Hindlimb muscle (tissue), 1 donor: ENCODE measurements around the gene MID1. TPM values are rescaled to one million over a fixed set of nuclear protein-coding genes. Genes with fewer than 3 reads are reported as not detected.

Experiments used
- DNase-seq: peaks from one replicate; pipeline ENCODE4 v3.0.0-alpha.2; 2013
- polyA plus RNA-seq: library from polyadenylated mRNA; unstranded; fragments of 120-200 nt; gene quantifications from one replicate; pipeline ENCODE4 v1.2.1, GENCODE V29; 2013; ENCODE audit not compliant: insufficient read length

MID1 gene
- polyA plus RNA-seq, 1 donor = 16.4 TPM

DNA sequence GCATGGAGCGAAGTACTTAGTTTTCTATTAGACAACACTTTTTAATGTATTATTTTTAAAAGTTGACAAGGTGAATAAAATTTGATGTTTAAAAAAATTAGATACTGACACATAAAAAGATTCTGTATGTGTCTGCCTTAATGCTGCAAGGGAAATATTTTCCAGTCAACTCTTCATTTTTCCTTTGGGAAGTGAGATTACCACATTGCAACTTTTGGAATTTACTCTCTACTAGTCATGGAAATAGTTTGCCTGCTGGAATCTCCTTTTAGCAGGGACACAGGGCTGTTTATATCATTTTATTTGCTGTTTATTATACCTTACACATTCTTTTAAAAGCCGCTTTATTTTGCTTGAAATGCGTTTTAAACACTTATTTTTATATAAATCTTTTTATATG is 135.1 kb downstream of the MID1 start:
- DNase-seq = no peak

DNA sequence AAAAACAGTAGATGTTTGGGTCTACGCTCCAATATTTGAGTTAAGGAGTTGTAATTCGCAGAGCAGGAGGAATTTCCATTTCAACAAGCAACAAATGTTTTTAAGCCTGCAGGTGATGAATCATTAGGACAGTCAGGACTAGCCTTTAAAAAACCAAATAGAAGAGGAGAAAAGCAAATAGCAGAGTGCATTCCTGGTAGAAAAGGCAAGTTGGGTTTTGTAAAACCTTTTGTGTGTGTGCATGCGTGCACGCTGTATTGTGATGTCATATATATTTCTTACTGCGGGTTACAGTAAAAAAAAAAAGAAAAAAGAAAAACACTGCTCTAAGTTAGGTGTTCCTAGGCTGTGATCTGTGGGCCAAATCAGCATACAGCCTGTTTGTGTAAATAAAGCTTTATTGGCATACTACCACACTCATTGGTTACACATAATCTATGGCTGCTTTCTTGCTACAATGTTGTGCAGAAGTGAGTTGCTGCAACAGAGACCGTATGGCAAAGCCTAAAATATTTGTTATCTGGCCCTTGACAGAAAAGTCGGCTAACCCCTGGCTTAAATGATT is 135.6 kb downstream of the MID1 start:
- no peak for DNase-seq

DNA sequence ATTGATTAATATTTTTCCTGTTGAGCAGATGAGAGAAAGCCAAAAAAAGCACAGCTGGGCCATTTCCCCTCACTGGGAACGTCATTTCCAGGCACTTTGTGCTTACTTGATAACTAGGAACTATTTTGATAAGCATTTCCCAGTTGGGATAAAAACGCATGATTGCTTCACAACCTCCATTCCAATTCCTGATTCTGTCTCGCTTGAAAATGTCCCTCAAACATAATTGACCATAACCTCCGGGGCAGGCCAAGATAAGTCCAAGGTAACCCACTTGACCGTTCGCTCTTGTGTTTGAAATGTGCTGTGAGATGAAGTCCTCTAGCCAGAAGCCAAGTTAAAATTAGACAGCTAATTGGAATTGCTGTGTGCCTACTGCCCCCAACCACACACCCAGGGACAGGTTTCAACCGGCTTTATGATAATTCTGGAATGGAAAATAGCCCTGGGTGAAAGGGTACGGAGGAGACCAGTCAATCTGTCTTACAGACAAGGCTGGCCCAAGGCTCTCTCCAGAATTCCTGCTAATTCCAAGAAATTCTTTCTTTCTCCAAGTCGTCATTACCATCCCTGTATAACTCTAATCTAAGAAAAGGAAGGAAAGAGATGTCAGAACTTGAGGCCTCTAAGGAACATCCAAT is 137.1 kb downstream of the MID1 start:
- DNase-seq = no peak

DNA sequence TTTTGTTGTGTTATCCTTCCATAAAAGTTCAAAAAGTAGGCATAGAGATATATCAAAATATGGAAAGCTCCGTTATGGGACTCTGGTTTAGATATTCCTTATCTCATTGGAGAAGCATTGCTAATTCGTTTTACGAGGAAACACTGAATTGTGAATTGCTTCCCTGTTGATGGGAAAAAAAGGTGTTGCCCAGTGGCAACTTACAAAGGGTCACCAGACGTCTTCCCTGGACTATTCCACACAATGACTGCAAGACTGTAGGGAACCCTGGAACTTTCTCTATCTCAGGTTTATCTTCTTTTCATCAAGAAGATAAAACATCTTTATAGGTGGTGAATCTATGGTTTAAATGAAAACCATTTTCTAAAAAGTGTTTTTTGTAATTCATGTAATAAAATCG is 137.7 kb downstream of the MID1 start:
- no peak for DNase-seq

DNA sequence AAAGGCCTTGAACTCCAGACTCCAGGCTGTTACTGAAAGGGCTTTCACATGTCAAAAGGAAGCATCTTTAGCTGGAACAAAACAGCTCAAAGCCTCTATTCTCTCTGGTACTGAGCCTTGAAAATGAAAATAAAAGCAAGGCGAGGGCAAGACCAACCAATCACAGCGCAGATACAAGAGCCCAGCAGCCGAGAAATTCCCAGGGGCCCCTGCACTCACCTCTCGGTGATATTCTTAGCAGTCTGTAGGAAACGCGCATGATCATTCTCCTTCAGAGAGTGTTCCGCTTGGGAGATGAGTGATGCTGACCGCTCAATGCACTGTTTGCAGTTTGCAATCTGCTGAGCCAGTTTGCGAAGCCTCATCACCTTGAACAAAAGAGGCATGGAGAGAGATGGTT is 138.1 kb downstream of the MID1 start:
- DNase-seq = no peak

DNA sequence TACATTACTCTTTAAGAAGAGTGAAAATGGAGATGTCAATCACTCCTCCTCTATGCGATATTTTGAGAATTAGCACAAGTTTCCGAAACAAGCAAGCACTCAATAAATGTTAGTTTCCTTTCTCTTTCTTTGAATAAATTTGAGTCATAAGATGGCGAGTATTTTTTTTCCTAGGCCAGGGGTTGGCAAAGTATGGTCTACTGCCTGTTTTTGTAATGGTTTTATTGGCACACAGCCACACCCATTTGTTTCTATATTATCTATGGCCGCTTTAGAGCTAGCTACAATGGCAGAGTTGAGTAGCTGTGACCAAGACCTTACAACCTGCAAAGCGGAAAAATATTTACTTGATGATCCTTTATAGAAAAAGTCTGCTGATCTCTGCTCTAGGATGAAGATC is 139.5 kb downstream of the MID1 start:
- no peak for DNase-seq

DNA sequence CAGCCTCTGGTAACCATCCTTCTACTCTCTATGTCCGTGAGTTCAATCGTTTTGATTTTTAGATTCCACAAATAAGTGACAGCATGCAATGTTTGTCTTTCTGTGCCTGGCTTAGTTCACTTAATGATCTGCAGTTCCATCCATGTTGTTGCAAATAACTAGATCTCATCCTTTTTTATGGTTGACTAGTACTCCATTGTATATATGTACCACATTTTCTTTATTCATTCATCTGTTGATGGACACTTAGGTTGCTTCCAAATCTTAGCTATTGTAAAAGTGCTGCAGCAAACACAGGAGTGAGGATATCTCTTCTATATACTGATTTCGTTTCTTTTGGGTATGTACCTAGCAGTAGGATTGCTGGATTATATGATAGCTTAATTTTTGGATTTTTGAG is 140.9 kb downstream of the MID1 start:
- no peak for DNase-seq

DNA sequence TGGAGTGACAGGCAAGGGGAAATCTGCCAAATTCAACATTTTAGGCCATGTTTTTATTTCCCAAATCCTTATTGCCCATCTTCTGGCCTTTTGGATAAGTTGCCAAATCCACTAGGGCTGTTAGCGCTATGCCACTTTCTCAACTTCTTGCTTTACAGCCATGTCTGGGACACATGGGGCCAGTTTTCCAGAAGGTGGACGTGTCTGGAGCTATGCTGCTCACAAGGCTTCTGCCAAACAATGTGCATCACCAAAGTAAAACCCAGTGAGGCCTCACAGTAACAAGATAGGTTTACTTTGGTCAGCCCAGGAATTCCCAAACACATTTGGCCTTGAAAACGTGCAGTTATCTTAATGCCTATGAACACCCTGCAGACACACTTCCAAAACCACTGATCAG is 142.9 kb downstream of the MID1 start:
- DNase-seq = no peak

DNA sequence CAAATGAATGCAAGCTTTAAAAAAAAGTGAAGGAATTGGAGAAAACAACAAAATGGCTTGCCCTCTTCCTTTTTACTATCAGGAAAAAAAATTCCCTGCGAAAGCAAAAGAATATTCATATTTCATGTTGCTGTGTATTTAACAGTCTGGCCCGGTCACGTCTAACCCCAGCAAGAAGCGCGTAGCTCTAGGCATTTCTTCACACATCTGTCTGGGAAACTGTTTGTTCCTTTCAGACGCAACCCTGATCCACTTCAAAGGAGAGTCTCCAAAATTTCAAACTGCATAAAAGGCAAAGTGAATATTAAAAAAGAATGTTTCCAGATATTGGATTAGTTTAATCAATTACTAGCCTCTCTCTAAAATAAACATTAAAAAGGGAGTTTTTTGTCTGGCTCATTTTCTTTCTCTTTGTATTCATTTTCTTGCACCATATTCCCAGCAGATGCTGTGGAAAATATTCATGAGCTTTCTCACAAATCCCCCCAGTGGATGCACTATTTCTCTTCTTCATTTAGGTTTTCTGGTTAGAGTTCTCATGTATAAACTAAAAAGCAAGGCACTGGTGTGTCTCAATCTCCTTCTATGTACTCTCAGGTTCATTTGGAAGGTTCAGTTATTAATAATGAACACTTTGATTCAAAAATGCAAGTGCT is 145.3 kb downstream of the MID1 start:
- DNase-seq = no peak

DNA sequence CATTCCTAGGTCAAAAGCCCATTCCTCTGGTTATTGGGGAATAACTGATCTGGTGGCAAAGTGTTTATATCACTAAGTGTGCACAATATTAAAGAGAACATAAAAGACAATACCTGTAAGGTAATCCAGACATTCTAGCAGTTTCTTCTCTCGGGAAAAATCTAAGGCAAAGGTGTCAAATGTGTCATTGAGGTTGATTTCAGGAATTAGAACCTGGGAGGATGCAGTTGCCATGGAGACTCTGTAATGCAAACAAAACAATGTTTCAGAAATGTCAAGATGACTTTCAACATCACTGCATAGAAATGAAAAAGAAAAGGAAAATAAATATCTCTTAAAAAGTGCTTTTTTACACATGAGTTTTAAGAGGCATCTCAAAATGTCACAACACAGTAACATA is 145.9 kb downstream of the MID1 start:
- no peak for DNase-seq

DNA sequence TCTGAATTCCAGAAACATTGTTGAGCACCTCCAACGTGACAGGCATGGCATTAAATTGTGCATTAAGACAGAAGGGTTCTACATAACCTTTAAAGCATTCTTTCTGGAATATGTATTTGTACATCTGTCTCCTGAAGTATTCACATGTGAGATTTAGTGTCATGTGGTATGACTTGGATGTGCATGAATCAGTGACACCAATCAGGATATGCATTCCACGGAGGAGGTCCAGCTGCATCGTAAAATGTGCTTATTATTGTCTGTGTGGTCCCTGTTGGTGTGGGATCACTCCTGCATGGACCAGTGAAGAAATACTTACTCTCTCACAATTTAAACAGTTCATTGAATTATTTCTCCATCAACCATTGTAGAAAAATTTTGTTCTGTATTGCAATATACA is 149.0 kb downstream of the MID1 start:
- DNase-seq = no peak

DNA sequence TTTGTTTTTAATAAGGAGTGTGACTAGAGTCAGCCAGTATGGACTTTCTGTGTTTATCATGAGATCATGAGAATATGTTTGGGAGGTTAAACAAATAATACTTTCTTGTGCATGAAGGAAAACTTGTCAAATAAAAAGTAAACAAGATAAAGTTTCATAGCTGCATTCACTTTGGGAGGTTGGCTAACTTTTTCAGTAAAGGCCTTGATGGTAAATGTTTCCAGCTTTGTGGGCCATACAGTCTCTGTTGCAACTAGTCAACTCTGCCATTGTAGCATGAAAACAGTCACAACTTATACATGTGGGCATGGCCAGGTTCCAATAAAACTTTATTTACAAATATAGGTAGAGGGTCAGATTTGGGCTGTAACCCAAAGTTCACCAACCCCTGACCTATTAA is 150.4 kb downstream of the MID1 start:
- DNase-seq = no peak

DNA sequence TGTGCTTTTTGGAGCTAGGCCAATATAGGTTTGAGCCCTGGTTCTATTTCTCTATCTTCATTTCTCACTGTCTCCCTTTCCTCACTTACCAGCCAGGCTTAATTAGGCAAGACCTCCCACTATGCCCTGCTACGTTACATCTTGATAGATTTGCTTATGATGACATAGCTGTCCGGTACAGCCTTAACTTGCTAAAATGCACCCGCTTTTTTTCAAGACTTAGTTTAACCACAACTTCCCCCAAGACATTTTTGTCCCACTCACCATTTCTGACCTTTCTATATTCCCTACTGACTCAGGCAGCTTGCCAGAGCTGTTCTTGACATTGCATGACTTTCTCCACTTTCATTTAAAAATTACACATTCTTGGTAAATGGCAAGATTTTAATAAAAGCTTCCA is 152.6 kb downstream of the MID1 start:
- no peak for DNase-seq

DNA sequence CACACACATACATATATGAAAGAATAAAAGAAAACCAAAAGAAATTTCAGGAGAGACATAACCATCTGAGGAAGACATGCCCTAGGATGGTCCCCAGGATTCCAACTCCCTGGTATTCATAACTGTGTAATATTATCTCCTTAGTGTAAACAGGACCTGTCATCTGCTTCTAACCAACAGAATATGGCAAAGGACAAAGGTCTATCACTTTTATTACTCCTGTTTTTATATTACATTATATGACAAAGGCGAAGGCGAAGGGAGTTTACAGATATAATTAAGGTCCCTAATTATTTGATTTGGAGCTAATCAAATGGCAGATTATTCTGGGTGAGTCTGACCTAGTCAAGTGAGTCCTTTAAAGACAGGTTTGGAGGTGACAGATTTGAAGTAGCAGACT is 155.1 kb downstream of the MID1 start:
- DNase-seq = no peak

DNA sequence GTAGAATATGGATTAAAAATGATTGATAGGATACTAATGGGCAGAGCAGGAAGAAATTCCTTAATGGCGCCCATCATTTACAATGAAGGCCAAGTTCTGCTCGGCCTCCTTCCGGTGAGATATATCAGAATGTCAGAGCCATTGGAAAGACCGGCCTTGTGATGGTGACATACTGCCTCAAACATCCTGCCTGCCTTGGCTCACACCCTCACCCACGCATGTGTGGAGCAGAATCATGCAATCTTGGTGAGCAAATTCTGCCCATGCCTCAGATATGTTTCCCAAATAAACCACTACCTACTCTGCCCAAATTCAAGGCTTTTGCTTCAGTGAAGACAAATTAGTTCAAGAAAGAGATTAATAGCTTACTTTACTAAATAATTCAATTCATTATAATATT is 163.3 kb downstream of the MID1 start:
- DNase-seq = no peak

DNA sequence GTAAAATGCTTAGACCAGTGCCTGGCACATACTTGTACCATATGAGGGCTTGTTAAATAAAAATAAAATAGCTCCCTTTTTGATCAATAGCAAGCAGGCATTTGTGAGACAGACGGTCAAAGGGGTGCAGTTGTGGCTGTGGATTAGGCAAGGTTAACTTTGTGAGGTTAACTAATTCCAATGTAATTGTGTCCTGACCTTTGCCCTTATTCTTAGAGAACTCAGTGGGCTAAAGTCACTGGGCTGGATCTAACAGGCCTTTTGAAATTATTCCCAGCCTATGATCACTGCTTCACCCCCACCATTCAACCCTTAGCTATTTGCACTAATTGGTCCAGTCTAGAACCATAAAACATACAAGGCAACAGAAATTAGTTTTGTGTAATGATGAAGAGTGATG is 166.4 kb downstream of the MID1 start:
- no peak for DNase-seq

DNA sequence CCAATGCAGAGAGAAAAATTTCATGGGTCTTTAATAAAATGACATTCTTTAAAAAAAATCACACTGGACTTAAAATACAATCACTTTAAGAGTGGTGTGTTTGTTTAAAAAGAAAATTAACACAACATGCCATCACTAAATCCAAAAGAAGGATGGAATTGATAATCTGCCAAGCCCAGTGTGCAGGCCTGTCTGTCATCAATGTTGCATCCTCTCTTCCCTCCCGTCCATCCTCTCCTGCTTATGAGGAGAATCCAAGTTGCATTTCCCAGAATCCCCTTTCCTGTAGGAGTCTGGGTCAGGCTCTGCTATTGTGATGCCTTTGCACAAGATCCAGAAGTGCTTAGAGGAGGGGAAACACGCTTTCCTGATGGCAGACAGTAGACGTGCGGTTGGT is 169.4 kb downstream of the MID1 start:
- no peak for DNase-seq

DNA sequence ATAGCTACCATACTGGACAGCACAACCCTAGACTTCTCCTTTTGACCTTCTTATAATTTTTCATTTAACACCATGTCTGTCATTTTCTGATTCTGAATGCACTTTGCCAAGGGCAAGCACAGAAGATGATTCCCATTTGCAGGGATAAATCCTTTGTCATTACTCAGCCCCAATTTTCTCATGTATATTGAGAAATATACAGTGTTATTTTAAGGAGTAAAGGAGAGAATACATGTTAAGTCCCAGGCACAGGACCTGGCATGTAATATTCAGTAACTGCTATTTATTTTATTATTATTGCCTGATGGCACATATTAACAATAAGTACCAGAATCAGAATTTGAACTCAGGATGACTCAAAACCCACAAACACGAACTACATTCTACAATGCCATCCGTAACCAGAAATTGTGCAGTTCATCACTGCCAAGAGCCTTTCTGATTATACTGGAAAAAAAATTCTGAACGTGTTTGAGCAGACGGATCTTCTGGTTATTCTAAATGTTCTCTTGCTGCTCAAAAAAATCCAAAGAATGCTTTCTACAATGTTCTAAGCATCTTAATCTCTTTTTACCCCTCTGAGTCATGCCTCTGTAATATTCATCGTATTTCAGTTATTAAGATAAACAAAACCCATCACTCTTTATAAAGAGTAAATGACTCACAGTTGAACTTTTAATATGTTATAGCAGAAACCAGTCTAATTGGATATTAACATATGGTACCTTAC is 170.0 kb downstream of the MID1 start:
- no peak for DNase-seq

DNA sequence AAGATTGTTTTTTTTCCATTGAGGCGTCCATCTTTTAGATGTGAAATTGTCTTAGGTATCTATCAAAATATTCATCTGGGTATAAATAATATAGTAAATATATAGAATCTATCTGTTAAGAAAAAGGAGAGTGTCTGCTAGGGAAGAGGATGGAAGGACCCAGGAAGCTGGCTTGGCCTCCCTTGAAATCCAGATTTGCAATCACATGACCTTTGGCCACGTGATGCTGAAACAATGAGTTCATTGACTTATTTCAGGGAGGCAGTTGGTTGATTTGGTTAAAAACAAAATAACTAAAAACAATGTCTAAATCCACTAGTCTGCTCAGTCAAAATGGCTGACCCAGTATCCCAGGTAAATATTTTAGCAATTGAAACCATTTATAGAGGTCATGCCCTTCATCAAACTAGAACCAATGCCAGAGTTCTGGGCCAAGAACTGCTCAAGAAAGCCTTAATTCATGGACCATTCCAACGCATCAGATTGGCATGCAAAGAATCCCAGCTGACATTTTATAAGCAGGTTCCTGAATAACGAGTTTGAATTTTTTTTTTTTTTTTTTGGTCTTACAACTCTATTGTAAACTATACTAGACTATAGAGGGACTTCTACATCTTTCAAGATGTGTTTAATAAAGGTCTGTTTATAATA is 172.7 kb downstream of the MID1 start:
- no peak for DNase-seq

DNA sequence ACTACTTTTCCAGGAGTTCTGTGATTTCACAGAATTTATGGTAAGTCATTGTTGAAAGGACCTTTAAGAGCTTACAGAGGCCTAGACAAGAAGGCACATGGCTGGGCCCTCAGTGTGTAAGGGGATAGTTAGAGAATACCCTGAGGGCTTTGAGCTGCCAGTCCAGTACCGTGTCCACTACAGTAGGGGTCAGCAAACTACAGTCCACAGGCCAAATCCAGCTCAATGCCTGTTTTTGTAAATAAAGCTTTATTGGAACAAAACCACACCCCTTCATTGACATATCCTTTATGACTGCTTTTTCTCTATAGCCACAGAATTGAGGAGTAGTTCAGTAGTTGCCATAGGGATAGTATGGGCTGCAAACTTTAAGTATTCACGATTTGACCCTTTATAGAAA is 176.2 kb downstream of the MID1 start:
- no peak for DNase-seq

DNA sequence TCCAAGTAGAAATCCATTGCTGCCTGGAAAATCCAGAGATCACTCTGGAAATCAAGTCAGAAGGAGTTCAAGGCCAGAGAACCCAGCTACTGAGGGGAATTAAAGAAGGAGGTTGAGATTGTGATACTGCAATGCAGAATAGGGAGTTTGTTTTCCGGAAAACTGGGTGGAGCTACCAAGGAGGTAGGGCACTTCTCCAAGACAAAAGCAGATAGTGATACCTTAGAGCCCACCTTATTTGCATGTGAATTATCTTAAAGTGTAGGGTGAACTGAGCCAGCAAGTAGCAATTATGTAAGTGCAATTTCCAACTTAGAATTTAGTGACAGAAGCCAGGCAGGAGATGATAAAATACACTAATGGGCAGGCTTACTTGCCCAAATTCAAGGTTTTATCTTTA is 178.9 kb downstream of the MID1 start:
- DNase-seq = no peak

DNA sequence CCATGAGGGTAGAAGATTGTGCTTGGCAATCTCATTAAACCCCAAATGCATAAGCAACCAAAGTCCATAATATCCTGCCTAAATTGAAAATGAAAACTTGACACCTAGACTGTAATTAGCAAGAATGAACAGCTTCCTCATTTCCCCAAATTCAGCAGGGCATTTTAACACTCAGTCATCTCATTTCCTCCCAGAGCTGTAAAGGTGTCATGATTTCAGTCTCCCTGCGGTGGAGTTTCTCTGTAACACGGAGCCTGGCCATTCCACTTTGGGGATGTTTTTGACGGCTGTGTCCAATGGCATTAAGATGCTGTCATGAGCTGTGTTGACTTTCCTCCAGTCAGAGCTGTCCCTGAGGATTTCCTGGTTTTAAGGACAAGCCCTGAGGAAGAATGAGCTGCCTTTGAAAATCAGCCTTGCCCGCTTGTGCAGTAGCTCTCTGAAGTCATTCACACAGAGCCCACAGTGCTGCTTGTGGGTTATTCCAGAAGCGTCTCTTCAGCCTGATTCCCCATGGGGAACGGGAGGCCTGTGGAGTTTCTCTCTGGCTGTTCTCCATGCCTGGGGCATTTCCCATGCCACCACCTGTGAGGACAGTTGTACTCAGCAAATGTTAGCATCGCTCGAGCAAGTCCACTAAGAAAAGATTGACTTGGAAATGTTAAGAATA is 187.0 kb downstream of the MID1 start:
- no peak for DNase-seq

DNA sequence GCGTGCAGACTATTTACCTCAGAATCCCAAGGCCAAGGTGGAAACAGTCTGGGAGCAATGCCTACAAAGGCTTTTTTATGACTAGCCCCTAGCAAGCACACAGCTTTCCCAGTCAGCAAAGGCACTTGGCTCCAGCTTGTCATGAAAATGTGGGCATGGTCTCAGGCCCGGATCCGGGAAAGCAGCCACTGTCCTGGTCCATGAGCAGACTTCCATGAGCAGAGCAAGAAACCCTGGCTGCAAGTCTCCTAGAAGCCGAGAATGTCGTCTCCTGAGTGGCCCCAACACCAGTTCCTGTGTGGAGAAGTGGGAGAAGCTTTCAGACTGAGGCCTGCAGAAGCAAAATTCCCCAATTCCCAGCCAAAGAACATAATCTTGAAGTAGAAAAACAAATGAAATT is 190.5 kb downstream of the MID1 start:
- no peak for DNase-seq
